Breast epithelium (tissue), 4 donors: ENCODE results near the gene MOSMO. TPM values are rescaled to one million over a fixed set of nuclear protein-coding genes. Genes with fewer than 3 reads are reported as not detected.
A peak's percentile ranks its signal among the peaks of the same experiment; 100 is the strongest.

ENCODE experiments used
- DNase-seq, 2 donors: peaks; one replicate each; pipeline ENCODE4 v3.0.0-alpha.2; 2019; ENCODE audit warnings: low spot score in 2 of 2
- H3K27ac ChIP-seq, 2 donors: fragments of 200-600 bp; sonication (generic) in 1 of 2; one replicate each; pipeline ENCODE4 v1.5.1; 2016 to 2019; ENCODE audit warnings: mild to moderate bottlenecking in 1 of 2
- H3K27me3 ChIP-seq, 2 donors: fragments of 200-600 bp; sonication (generic) in 1 of 2; one replicate each; pipeline versions ENCODE4 v1.5.1 to v1.6.0; 2017 to 2019; ENCODE audit warnings: control low read depth in 1 of 2, mild to moderate bottlenecking in 1 of 2
- H3K36me3 ChIP-seq: fragments of 200-600 bp; one replicate; pipeline ENCODE4 v1.5.1; 2019
- H3K4me1 ChIP-seq, 2 donors: fragments of 200-600 bp; sonication (generic); one replicate each; pipeline ENCODE4 v1.5.1; 2016 to 2019; ENCODE audit warnings: control low read depth in 1 of 2
- H3K4me3 ChIP-seq, 3 donors: fragments of 200-600 bp; sonication (generic); 1 replicate in 2 of 3; 2 replicates in 1 of 3; pipeline ENCODE4 v1.5.1; 2016 to 2019; ENCODE audit warnings: mild to moderate bottlenecking in 3 of 3, moderate library complexity in 2 of 3
- H3K9me3 ChIP-seq, 2 donors: fragments of 200-600 bp; sonication (generic) in 1 of 2; one replicate each; pipeline ENCODE4 v1.5.1; 2016 to 2019; ENCODE audit warnings: control low read depth in 1 of 2
- POLR2A ChIP-seq: fragments of 450-650 bp; IDR thresholded peaks from one replicate; pipeline ENCODE4 v1.6.1; 2016; ENCODE audit warnings: antibody characterized with exemption, mild to moderate bottlenecking, moderate library complexity
- POLR2AphosphoS5 ChIP-seq, 3 donors: sonication (generic); formaldehyde crosslinking; IDR thresholded peaks; one replicate each; pipeline ENCODE4 v1.6.1; 2017; ENCODE audit warnings: antibody characterized with exemption in 3 of 3
- intact Hi-C: fragments of 100-400 bp; cut with DNase I; formaldehyde crosslinking; loops from one replicate; pipeline ENCODE4 v1.15.1; 2023; ENCODE audit warnings: low total_unique reads
- total RNA-seq, 3 donors: library from RNA; depleted of rRNA; stranded (reverse); fragments of >200 nt; gene quantifications; one replicate each; pipeline ENCODE4 v1.1.0, GENCODE V29; 2016
- TF ChIP-seq, protein P1 (sequence below), 3 donors: fragments of 450-650 bp; IDR thresholded peaks; one replicate each; pipeline ENCODE4 v1.5.1; 2016 to 2017; ENCODE audit warnings: antibody characterized with exemption in 3 of 3, mild to moderate bottlenecking in 3 of 3, moderate library complexity in 3 of 3

The MOSMO gene
- total RNA-seq, 3 donors from 2014 or later = 19.7 to 31.5 (median 29.5) TPM

DNA sequence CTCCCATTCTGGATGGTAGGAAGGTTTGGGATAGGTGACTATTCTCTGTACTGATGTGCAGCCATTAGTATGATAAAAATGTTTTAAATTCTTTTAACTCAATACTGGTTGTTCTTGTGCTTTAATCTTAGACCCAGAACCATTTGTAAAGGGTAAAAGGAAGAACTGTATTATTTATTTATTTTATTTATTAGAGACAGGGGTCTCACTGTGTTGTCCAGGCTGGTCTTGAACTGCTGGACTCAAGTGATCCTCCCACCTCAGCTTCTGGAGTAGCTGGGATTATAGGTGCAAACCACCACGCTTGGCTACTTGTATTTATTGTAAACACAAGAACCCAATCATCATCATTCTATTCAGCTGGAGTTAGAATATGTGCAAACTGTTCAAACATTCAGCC is 2.2 kb upstream of the MOSMO start:
- intact Hi-C loops = loop anchor here (10.0 kb wide), 1 partner anchor 289 kb away; the partner anchor contains the start of gene POLR3E
- no peak overlapping the region for H3K27ac ChIP-seq
- no peak overlapping the region for H3K4me3 ChIP-seq
- no peak for DNase-seq
- no peaks in the 10 kb centered on the region for H3K36me3 ChIP-seq
- no peaks in the 10 kb centered on the region for H3K9me3 ChIP-seq
- TF ChIP-seq POLR2AphosphoS5 (IDR thresholded peaks at IDR 0.05) = no peak
- H3K27me3 ChIP-seq = no peaks in the 10 kb centered on the region
- H3K4me1 ChIP-seq = peaks cover 0 to 10% of the 10 kb centered on the region in 2 donors

DNA sequence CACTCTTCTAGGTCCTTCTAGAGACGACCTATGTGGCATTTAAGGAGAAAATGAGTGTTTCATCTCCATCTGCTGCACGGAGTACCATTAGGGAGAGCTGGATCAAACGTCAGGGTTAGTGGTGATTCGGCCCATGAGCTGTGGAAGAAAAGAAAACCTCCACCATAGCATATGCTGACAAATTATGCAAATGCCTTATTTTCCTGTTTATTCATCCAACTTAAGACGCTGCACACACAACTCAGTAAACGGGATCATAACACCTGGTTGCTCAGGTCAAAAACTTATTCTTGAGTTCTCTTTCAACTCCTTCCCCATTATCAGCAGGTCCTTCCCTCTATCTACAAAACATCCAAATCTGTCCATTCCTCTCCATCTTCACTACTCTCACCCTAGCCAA is 1.3 kb upstream of the MOSMO start:
- Histone ChIP-seq H3K9me3 (no peaks in the 10 kb centered on the region), H3K36me3 (no peaks in the 10 kb centered on the region), H3K4me1 (peaks cover 0 to 1% of the 10 kb centered on the region in 2 donors), H3K27me3 (no peaks in the 10 kb centered on the region), H3K27ac (no peak overlapping the region), H3K4me3 (no peak overlapping the region)
- intact Hi-C loops = loop anchor here (10.0 kb wide), 1 partner anchor 288 kb away; the partner anchor contains the start of gene POLR3E
- no peak for TF ChIP-seq POLR2AphosphoS5 (IDR thresholded peaks at IDR 0.05)
- no peak for TF ChIP-seq POLR2A
- TF ChIP-seq, protein P1, sequence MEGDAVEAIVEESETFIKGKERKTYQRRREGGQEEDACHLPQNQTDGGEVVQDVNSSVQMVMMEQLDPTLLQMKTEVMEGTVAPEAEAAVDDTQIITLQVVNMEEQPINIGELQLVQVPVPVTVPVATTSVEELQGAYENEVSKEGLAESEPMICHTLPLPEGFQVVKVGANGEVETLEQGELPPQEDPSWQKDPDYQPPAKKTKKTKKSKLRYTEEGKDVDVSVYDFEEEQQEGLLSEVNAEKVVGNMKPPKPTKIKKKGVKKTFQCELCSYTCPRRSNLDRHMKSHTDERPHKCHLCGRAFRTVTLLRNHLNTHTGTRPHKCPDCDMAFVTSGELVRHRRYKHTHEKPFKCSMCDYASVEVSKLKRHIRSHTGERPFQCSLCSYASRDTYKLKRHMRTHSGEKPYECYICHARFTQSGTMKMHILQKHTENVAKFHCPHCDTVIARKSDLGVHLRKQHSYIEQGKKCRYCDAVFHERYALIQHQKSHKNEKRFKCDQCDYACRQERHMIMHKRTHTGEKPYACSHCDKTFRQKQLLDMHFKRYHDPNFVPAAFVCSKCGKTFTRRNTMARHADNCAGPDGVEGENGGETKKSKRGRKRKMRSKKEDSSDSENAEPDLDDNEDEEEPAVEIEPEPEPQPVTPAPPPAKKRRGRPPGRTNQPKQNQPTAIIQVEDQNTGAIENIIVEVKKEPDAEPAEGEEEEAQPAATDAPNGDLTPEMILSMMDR (IDR thresholded peaks at IDR 0.05) = no peak
- no peak for DNase-seq

DNA sequence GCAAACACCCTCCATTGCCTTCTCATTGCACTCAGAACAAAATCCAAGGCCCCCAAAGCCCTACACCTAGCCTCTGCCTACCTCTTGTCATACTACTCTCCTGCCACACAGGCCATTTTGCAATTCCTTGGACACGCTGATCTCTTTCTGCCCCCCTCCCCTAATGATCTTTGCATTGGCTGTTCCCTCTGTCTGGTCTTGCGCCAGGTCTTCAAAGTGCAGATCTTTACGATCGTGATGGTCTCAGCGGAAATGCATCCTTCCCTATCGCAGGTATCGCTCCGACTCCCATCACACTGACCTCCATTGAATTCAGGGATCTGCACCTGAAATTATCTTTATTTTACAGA is 777 bp upstream of the MOSMO start:
- DNase-seq = no peak
- no peaks in the 10 kb centered on the region for H3K27me3 ChIP-seq

DNA sequence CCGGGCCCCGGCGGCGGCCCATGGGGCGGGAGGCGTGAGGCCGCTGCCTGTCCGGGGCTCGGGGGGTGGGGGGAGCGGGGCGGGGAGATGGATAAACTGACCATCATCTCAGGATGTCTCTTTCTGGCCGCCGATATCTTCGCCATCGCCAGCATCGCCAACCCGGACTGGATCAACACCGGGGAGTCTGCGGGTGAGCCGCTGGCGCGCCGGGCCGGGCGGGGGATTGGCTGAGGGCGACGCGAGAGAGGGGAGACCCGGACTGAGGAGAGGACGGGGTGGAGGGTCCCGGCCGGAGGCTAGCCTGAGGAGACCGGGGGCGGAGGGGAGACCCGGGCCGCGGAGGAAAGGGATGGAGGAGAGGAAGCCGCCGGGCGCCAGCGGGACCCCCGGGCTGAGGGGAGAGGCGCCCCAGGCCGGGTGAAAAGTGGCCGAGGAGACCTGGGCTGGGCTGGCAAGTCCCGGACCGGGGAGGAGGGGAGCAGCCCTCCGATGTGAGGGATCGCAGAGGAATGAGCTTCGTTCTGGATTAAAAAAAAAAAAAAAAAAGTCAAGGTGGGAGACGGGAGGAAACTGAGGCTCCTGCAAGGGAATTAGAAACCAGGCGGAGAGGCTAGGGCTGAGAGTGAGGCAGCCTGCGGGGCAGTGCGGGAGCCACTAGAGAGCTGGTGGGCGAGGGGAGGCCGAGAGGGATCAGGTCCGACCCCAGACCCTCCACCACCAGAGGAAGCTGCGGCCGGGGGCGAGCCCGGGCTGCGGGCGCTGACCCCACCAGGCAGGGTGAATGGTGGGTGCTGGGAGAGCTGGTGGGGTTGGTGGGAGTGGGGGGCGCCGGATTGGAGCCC is 526 bp downstream of the MOSMO start:
- no peak for DNase-seq
- H3K9me3 ChIP-seq = no peaks in the 10 kb centered on the region
- TF ChIP-seq POLR2AphosphoS5 (IDR thresholded peaks at IDR 0.05) (no peak), POLR2A (no peak)
- TF ChIP-seq, protein P1 (IDR thresholded peaks at IDR 0.05) = no peak
- H3K4me1 ChIP-seq = no peaks in the 10 kb centered on the region
- peak overlapping the region; percentile 66 to 91 for H3K27ac ChIP-seq
- peak overlapping the region; percentile 85 to 96 (median 95) for H3K4me3 ChIP-seq
- intact Hi-C loops = loop anchor here (10.0 kb wide), 1 partner anchor 286 kb away; the partner anchor contains the start of gene POLR3E
- no peaks in the 10 kb centered on the region for H3K36me3 ChIP-seq
- H3K27me3 ChIP-seq = no peaks in the 10 kb centered on the region

More for the DNA sequence above, 777 bp upstream of the MOSMO start:
- no peaks in the 10 kb centered on the region for H3K9me3 ChIP-seq
- no peaks in the 10 kb centered on the region for H3K36me3 ChIP-seq
- peak overlapping the region in 1 of 2 donors; percentile 80 for H3K27ac ChIP-seq
- no peaks in the 10 kb centered on the region for H3K4me1 ChIP-seq
- peak overlapping the region; percentile 85 to 96 (median 95) for H3K4me3 ChIP-seq
- intact Hi-C loops = loop anchor here (10.0 kb wide), 1 partner anchor 288 kb away; the partner anchor contains the start of gene POLR3E
- TF ChIP-seq POLR2A = no peak
- TF ChIP-seq POLR2AphosphoS5 (IDR thresholded peaks at IDR 0.05) = no peak
- TF ChIP-seq, protein P1 (IDR thresholded peaks at IDR 0.05) = no peak

DNA sequence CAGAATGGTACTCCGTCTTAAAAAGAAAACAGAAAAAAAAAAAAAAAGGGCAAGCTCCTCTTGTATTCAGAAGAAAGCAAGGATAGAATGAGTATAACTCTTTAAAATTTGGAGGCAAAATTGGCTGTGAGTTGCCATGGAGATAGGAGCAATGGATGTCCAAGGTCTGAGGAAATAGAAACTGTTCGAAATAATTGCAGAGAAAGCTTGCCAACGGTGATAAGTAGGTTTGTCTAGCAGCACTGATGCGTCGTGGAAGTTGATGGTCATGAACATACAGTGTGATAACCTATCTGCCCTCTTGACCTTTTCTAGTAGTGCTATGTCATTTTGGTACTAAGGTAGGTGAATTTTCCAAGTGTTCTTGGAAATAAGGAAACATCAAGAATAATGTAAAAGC is 3.0 kb downstream of the MOSMO start:
- Histone ChIP-seq H3K4me3 (no peak overlapping the region), H3K36me3 (no peaks in the 10 kb centered on the region), H3K27me3 (no peaks in the 10 kb centered on the region), H3K4me1 (no peaks in the 10 kb centered on the region), H3K9me3 (no peaks in the 10 kb centered on the region), H3K27ac (no peak overlapping the region)
- TF ChIP-seq POLR2A (no peak), POLR2AphosphoS5 (IDR thresholded peaks at IDR 0.05) (no peak)
- TF ChIP-seq, protein P1 (IDR thresholded peaks at IDR 0.05) = no peak
- DNase-seq = no peak
- intact Hi-C loops = no loop called here
